ENCODE results near the gene FIBP. TPM values are rescaled to one million over a fixed set of nuclear protein-coding genes. Genes with fewer than 3 reads are reported as not detected.
A peak's percentile ranks its signal among the peaks of the same experiment; 100 is the strongest.

The FIBP gene
- total RNA-seq, 1 donor from 2014 or later, result 67.4 TPM

DNA sequence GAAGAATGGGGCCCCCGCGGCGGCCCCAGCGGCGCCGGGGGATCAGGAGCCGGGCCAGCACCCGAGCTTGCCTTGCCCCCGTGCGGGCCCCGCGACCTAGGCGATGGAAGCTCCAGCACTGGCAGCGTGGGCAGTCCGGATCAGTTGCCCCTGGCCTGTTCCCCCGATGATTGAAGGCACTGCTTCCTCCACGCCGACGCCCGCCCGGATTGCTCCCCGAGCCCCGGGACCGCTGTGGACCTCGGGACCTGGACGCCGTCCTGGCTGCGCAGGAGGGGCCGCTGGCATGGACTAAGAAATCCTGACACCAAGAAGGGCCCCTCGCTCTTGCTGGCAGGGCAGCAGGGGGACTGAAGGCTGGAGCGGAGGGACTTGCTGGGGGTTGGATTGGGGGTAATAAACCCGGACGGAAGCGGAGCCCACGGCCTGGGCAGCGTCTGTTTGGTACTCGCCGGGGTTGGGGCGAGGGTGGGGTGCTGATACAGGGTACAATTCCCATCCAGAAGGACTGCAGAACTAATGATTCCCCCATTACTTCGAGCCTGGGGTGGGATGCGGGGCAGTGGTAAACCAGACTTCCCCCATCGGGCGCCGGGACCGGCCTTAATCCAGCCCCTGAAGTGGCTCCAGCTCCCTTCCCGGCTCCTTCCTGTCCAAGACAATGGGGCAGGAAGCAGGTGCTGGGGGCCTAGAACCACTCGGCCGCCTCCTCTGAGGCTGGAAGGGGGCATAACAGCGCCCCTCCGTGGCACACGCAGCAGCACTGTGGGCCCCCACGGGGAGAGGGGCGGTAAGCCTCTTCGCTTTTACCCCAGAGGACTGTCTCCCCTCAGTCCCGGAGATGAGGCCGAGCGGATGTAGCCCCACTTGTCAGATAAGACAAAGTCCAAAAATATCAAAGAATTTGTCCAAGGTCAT lies 3.2 kb upstream of the FIBP start:
- Histone ChIP-seq H3K9ac (ENCODE audit: low read length) (peak overlapping the region; percentile 79), H3K79me2 (ENCODE audit: insufficient read depth, low read length) (peaks cover 71% of the 10 kb centered on the region), H3K9me3 (ENCODE audit: insufficient read depth, low read depth, low read length) (no peaks in the 10 kb centered on the region), H3K4me3 (ENCODE audit: insufficient read depth, low read depth, low read length) (peak overlapping the region; percentile 60), H3K36me3 (ENCODE audit: insufficient read depth, low read length) (peaks cover 20% of the 10 kb centered on the region), H3K4me2 (ENCODE audit: low read length) (peak overlapping the region; percentile 99), H3K27ac (ENCODE audit: low read depth, low read length) (peak overlapping the region; percentile 65), H3K27me3 (ENCODE audit: insufficient read depth, low read length) (no peaks in the 10 kb centered on the region), H4K20me1 (ENCODE audit: insufficient read depth, low read length) (peaks cover 67% of the 10 kb centered on the region), H2AFZ (ENCODE audit: low read depth, low read length) (no peak overlapping the region), H3K4me1 (ENCODE audit: insufficient read depth, low read length) (peaks cover 73% of the 10 kb centered on the region)
- Mint-ChIP-seq H3K27ac (ENCODE audit: unreplicated experiment) (peak overlapping the region; percentile 58), H3K27me3 (ENCODE audit: low read depth, unreplicated experiment) (no peaks in the 10 kb centered on the region), H3K4me1 (ENCODE audit: low read depth, unreplicated experiment) (peaks cover 35% of the 10 kb centered on the region), H3K9me3 (ENCODE audit: unreplicated experiment) (no peaks in the 10 kb centered on the region), H3K36me3 (ENCODE audit: low read depth, unreplicated experiment) (peaks cover 14% of the 10 kb centered on the region), H3K4me3 (ENCODE audit: unreplicated experiment) (peak overlapping the region; percentile 81)
- TF ChIP-seq EZH2 (IDR thresholded peaks at IDR 0.05; ENCODE audit: insufficient read depth, low read length), result no peak
- TF ChIP-seq, protein P1, sequence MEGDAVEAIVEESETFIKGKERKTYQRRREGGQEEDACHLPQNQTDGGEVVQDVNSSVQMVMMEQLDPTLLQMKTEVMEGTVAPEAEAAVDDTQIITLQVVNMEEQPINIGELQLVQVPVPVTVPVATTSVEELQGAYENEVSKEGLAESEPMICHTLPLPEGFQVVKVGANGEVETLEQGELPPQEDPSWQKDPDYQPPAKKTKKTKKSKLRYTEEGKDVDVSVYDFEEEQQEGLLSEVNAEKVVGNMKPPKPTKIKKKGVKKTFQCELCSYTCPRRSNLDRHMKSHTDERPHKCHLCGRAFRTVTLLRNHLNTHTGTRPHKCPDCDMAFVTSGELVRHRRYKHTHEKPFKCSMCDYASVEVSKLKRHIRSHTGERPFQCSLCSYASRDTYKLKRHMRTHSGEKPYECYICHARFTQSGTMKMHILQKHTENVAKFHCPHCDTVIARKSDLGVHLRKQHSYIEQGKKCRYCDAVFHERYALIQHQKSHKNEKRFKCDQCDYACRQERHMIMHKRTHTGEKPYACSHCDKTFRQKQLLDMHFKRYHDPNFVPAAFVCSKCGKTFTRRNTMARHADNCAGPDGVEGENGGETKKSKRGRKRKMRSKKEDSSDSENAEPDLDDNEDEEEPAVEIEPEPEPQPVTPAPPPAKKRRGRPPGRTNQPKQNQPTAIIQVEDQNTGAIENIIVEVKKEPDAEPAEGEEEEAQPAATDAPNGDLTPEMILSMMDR (IDR thresholded peaks at IDR 0.05; ENCODE audit: insufficient read depth, low read depth, low read length), result no peak
- FAIRE-seq (no peak), DNase-seq (ENCODE audit: low read depth) (no peak)

DNA sequence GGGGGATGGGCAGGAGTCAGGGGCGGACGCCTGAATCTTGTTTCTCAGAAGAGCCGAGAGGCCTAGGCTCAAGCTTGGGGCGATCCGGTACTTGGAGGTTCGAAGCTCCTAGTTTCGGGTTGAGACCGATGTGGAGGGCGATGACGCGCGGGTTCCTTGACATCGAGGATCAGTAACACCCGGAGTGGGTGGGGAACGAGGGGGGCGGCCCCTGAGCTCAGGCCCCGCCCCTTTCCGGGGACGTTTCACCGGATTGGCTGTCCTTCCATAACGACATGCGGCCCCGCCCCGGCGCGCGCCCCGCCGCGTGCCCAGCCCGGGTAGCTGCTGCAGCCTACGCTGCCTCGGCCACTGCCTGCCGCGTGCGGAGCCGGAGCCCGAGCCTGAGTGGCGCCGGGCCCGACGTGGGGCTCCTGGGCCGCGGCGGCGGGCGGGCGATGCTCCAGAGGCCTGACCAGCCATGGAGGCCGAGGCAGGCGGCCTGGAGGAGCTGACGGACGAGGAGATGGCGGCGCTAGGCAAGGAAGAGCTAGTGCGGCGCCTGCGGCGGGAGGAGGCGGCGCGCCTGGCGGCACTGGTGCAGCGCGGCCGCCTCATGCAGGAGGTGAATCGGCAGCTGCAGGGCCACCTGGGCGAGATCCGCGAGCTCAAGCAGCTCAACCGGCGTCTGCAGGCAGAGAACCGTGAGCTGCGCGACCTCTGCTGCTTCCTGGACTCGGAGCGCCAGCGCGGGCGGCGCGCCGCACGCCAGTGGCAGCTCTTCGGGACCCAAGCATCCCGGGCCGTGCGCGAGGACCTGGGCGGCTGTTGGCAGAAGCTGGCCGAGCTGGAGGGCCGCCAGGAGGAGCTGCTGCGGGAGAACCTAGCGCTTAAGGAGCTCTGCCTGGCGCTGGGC lies 2.3 kb upstream of the FIBP start, which contains the start of gene CCDC85B:
Gene CCDC85B (plus strand): TSS at position 350 of the 895 bp plus-strand sequence. CDS start 111 bp downstream, at position 461.
- H3K27me3 ChIP-seq (ENCODE audit: insufficient read depth, low read length), result no peaks in the 10 kb centered on the region
- peaks cover 11% of the 10 kb centered on the region for H3K36me3 ChIP-seq (ENCODE audit: insufficient read depth, low read length)
- peaks cover 71% of the 10 kb centered on the region for H3K79me2 ChIP-seq (ENCODE audit: insufficient read depth, low read length)
- TF ChIP-seq, protein P1 (IDR thresholded peaks at IDR 0.05; ENCODE audit: insufficient read depth, low read depth, low read length), result no peak
- TF ChIP-seq EZH2 (IDR thresholded peaks at IDR 0.05; ENCODE audit: insufficient read depth, low read length), result no peak
- H3K4me2 ChIP-seq (ENCODE audit: low read length), result peak within 1 kb of the TSS; percentile 99
- H2AFZ ChIP-seq (ENCODE audit: low read depth, low read length), result no peak within 1 kb of the TSS
- peaks cover 64% of the 10 kb centered on the region for H4K20me1 ChIP-seq (ENCODE audit: insufficient read depth, low read length)
- peak within 1 kb of the TSS; percentile 85 for H3K27ac ChIP-seq (ENCODE audit: low read depth, low read length)
- peak within 1 kb of the TSS; percentile 60 for H3K4me3 ChIP-seq (ENCODE audit: insufficient read depth, low read depth, low read length)
- Mint-ChIP-seq H3K27me3 (ENCODE audit: low read depth, unreplicated experiment) (no peaks in the 10 kb centered on the region), H3K9me3 (ENCODE audit: unreplicated experiment) (no peaks in the 10 kb centered on the region), H3K36me3 (ENCODE audit: low read depth, unreplicated experiment) (peaks cover 13% of the 10 kb centered on the region), H3K4me3 (ENCODE audit: unreplicated experiment) (peak within 1 kb of the TSS; percentile 97), H3K27ac (ENCODE audit: unreplicated experiment) (peak within 1 kb of the TSS; percentile 98), H3K4me1 (ENCODE audit: low read depth, unreplicated experiment) (peaks cover 32% of the 10 kb centered on the region)
- FAIRE-seq (no peak), DNase-seq (ENCODE audit: low read depth) (peak; percentile 85)
- no peaks in the 10 kb centered on the region for H3K9me3 ChIP-seq (ENCODE audit: insufficient read depth, low read depth, low read length)
- H3K4me1 ChIP-seq (ENCODE audit: insufficient read depth, low read length), result peaks cover 65% of the 10 kb centered on the region
- H3K9ac ChIP-seq (ENCODE audit: low read length), result peak within 1 kb of the TSS; percentile 87
